Astrocyte (in vitro differentiated cells and primary cell): ENCODE data around the gene ZC3HAV1. TPM values are rescaled to one million over a fixed set of nuclear protein-coding genes. Genes with fewer than 3 reads are reported as not detected.
"Not testable (repeated sequence)": the region's sequence is repeated elsewhere in the genome, so short reads cannot be mapped to it uniquely, and the experiment has no call there.

ENCODE experiments used
- DNase-seq: peaks from one replicate; pipeline ENCODE4 v3.0.0-alpha.2; 2010; ENCODE audit warnings: low read depth
- FAIRE-seq: peaks from 2 replicates; lab custom pipeline; 2011; peaks lifted over from hg19 to GRCh38; lab: Jason Lieb, UNC
- H2AFZ ChIP-seq: 2 replicates; pipeline ENCODE4 v1.6.0; 2012; ENCODE audit warnings: low read depth, low read length, inconsistent platforms
- H3K27ac ChIP-seq: 2 replicates; pipeline ENCODE4 v1.5.1; 2011; ENCODE audit warnings: low read depth, low read length, inconsistent platforms
- H3K27me3 ChIP-seq: 2 replicates; pipeline ENCODE4 v1.6.0; 2011; ENCODE audit warnings: low read length, inconsistent platforms; ENCODE audit not compliant: insufficient read depth
- H3K36me3 ChIP-seq: 2 replicates; pipeline ENCODE4 v1.5.1; 2011; ENCODE audit warnings: low read length, inconsistent platforms; ENCODE audit not compliant: insufficient read depth
- H3K4me1 ChIP-seq: 2 replicates; pipeline ENCODE4 v1.5.1; 2011; ENCODE audit warnings: low read length, inconsistent platforms; ENCODE audit not compliant: insufficient read depth
- H3K4me2 ChIP-seq: 2 replicates; pipeline ENCODE4 v1.6.0; 2012; ENCODE audit warnings: low read length, inconsistent platforms
- H3K4me3 ChIP-seq: 2 replicates; pipeline ENCODE4 v1.5.1; 2011; ENCODE audit warnings: low read depth, mild to moderate bottlenecking, low read length, inconsistent platforms; ENCODE audit not compliant: insufficient read depth
- H3K79me2 ChIP-seq: 2 replicates; pipeline ENCODE4 v1.6.0; 2012; ENCODE audit warnings: mild to moderate bottlenecking, low read length, inconsistent platforms; ENCODE audit not compliant: insufficient read depth
- H3K9ac ChIP-seq: 2 replicates; pipeline ENCODE4 v1.6.0; 2012; ENCODE audit warnings: mild to moderate bottlenecking, low read length, inconsistent platforms
- H3K9me3 ChIP-seq: 2 replicates; pipeline ENCODE4 v1.5.1; 2012; ENCODE audit warnings: low read depth, mild to moderate bottlenecking, low read length, inconsistent platforms; ENCODE audit not compliant: insufficient read depth
- H4K20me1 ChIP-seq: 2 replicates; pipeline ENCODE4 v1.6.0; 2012; ENCODE audit warnings: low read length, inconsistent platforms; ENCODE audit not compliant: insufficient read depth
- H3K27ac Mint-ChIP-seq: one replicate; pipeline ENCODE4 v1.8.0; 2021; ENCODE audit warnings: mild to moderate bottlenecking, mixed read lengths; ENCODE audit not compliant: unreplicated experiment
- H3K27me3 Mint-ChIP-seq: one replicate; pipeline ENCODE4 v1.8.0; 2021; ENCODE audit warnings: low read depth, mixed read lengths; ENCODE audit not compliant: unreplicated experiment
- H3K36me3 Mint-ChIP-seq: one replicate; pipeline ENCODE4 v1.8.0; 2021; ENCODE audit warnings: low read depth, mixed read lengths; ENCODE audit not compliant: unreplicated experiment
- H3K4me1 Mint-ChIP-seq: one replicate; pipeline ENCODE4 v1.8.0; 2021; ENCODE audit warnings: low read depth, mixed read lengths; ENCODE audit not compliant: unreplicated experiment
- H3K4me3 Mint-ChIP-seq: one replicate; pipeline ENCODE4 v1.8.0; 2021; ENCODE audit warnings: mild to moderate bottlenecking, moderate library complexity, mixed read lengths; ENCODE audit not compliant: unreplicated experiment
- H3K9me3 Mint-ChIP-seq: one replicate; pipeline ENCODE4 v1.8.0; 2021; ENCODE audit warnings: mild to moderate bottlenecking, mixed read lengths; ENCODE audit not compliant: unreplicated experiment
- EZH2 ChIP-seq: IDR thresholded peaks from 2 replicates; pipeline ENCODE4 v1.6.1; 2012; ENCODE audit warnings: mild to moderate bottlenecking, low read length, inconsistent platforms; ENCODE audit not compliant: insufficient read depth
- total RNA-seq: library from RNA; stranded (reverse); gene quantifications from 2 replicates; pipeline ENCODE4 v1.2.1, GENCODE V29; 2021
- TF ChIP-seq, protein P1 (sequence below): IDR thresholded peaks from 2 replicates; pipeline ENCODE4 v1.5.1; 2011; ENCODE audit warnings: low read depth, mild to moderate bottlenecking, inconsistent platforms, low read length, moderate library complexity; ENCODE audit not compliant: insufficient read depth

Gene ZC3HAV1
- total RNA-seq, 1 donor from 2014 or later: 63.8 TPM

DNA sequence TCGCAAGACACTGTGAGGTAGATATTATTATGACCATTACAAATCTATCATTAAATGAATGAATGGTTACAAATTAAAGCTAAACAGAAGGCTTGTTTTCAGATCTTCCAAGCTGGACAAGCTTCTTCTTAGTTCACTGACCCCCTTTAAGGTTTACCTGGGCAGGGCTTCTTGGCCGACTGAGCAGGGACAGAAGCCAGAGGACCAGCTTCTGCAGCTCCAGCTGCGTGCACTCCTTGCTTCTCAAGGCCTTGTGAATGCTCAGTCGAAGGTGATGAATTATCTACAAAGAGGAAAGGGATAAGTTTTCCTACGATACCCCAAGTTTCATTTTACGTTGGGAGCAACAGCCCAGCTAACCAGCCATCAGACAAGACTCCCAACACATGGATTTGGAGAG lies 83.0 kb downstream of the ZC3HAV1 start:
- no peak overlapping the region for H3K9ac ChIP-seq
- H4K20me1 ChIP-seq: peaks cover 17% of the 10 kb centered on the region
- Mint-ChIP-seq H3K36me3 (peaks cover 15% of the 10 kb centered on the region), H3K4me3 (no peak overlapping the region), H3K27me3 (no peaks in the 10 kb centered on the region), H3K4me1 (peaks cover 7% of the 10 kb centered on the region), H3K27ac (no peak overlapping the region), H3K9me3 (no peaks in the 10 kb centered on the region)
- no peak for DNase-seq
- TF ChIP-seq, protein P1, sequence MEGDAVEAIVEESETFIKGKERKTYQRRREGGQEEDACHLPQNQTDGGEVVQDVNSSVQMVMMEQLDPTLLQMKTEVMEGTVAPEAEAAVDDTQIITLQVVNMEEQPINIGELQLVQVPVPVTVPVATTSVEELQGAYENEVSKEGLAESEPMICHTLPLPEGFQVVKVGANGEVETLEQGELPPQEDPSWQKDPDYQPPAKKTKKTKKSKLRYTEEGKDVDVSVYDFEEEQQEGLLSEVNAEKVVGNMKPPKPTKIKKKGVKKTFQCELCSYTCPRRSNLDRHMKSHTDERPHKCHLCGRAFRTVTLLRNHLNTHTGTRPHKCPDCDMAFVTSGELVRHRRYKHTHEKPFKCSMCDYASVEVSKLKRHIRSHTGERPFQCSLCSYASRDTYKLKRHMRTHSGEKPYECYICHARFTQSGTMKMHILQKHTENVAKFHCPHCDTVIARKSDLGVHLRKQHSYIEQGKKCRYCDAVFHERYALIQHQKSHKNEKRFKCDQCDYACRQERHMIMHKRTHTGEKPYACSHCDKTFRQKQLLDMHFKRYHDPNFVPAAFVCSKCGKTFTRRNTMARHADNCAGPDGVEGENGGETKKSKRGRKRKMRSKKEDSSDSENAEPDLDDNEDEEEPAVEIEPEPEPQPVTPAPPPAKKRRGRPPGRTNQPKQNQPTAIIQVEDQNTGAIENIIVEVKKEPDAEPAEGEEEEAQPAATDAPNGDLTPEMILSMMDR: no peak
- TF ChIP-seq EZH2: no peak
- H3K36me3 ChIP-seq: peaks cover 26% of the 10 kb centered on the region
- no peaks in the 10 kb centered on the region for H3K79me2 ChIP-seq
- FAIRE-seq: no peak
- no peaks in the 10 kb centered on the region for H3K27me3 ChIP-seq
- H3K9me3 ChIP-seq: no peaks in the 10 kb centered on the region
- H3K27ac ChIP-seq: no peak overlapping the region
- no peak overlapping the region for H3K4me3 ChIP-seq
- no peak overlapping the region for H3K4me2 ChIP-seq
- H3K4me1 ChIP-seq: peaks cover 6% of the 10 kb centered on the region
- no peak overlapping the region for H2AFZ ChIP-seq

DNA sequence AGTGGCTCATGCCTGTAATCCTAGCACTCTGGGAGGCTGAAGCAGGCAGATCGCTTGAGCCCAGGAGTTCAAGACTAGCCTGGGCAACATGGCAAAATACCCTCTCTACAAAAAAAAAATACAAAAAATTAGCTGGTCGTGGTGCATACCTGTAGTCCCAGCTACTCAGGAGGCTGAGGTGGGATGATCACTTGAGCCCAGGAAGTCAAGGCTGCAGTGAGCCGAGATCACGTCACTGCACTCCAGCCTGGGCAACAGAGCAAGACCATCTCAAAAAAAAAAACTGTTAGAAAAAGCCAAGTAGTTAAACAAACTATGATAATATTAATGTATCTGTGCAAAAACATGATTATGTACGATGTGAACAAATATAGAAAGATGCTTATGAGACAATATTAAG lies 83.7 kb downstream of the ZC3HAV1 start:
- not testable (repeated sequence) for H3K4me3 Mint-ChIP-seq, H3K9me3 Mint-ChIP-seq, H3K27ac Mint-ChIP-seq, H3K27me3 ChIP-seq, H3K9ac ChIP-seq, H3K27me3 Mint-ChIP-seq, FAIRE-seq, H3K9me3 ChIP-seq, DNase-seq, H3K4me3 ChIP-seq, H3K4me1 ChIP-seq, H3K79me2 ChIP-seq, H2AFZ ChIP-seq, H3K4me1 Mint-ChIP-seq, H3K4me2 ChIP-seq, H3K27ac ChIP-seq
- H3K36me3 Mint-ChIP-seq: peaks cover 12% of the 10 kb centered on the region
- peaks cover 26% of the 10 kb centered on the region for H3K36me3 ChIP-seq
- peaks cover 17% of the 10 kb centered on the region for H4K20me1 ChIP-seq

DNA sequence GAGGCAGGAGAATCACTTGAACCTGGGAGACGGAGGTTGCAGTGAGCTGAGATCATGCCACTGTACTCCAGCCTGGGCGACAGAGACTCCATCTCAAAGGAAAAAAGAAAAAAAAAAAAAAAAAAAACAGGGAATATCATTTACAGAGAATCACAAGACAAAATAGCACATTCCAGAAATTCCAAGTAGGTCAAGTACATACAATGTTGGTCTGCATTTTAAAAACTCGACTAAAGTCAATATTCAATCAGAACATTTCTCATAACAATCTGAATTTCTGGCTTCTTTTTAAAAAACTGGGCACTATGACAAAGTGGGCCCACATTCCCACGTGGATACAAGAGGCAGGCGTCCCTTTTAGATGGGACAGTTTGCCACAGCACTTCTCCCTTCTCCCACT lies 86.4 kb downstream of the ZC3HAV1 start:
- H3K9me3 Mint-ChIP-seq: no peaks in the 10 kb centered on the region
- no peak overlapping the region for H3K9ac ChIP-seq
- DNase-seq (peak; percentile 20), FAIRE-seq (no peak)
- H3K4me2 ChIP-seq: no peak overlapping the region
- no peak overlapping the region for H3K4me3 ChIP-seq
- peaks cover 6% of the 10 kb centered on the region for H3K4me1 ChIP-seq
- no peak overlapping the region for H2AFZ ChIP-seq
- no peaks in the 10 kb centered on the region for H3K9me3 ChIP-seq
- TF ChIP-seq, protein P1: no peak
- TF ChIP-seq EZH2: no peak
- peaks cover 13% of the 10 kb centered on the region for H4K20me1 ChIP-seq
- no peaks in the 10 kb centered on the region for H3K79me2 ChIP-seq
- H3K4me1 Mint-ChIP-seq: peaks cover 11% of the 10 kb centered on the region
- no peaks in the 10 kb centered on the region for H3K27me3 Mint-ChIP-seq
- peaks cover 13% of the 10 kb centered on the region for H3K36me3 ChIP-seq
- H3K36me3 Mint-ChIP-seq: peaks cover 4% of the 10 kb centered on the region
- H3K27ac Mint-ChIP-seq: no peak overlapping the region
- H3K27ac ChIP-seq: no peak overlapping the region
- no peak overlapping the region for H3K4me3 Mint-ChIP-seq
- H3K27me3 ChIP-seq: no peaks in the 10 kb centered on the region
